Mesenchymal stem cell (in vitro differentiated cells and primary cell): ENCODE measurements around the gene PRAMEF13.
"Not testable (repeated sequence)": the region's sequence is repeated elsewhere in the genome, so short reads cannot be mapped to it uniquely, and the experiment has no call there.

Experiments used
- DNase-seq: peaks from one replicate; pipeline ENCODE4 v3.0.0-alpha.2; 2013
- H2AFZ ChIP-seq: one replicate; pipeline ENCODE4 v1.6.1; 2013; ENCODE audit warnings: low read depth, mild to moderate bottlenecking, control low read depth, inconsistent platforms, low read length, moderate library complexity
- H2AK5ac ChIP-seq: 2 replicates; pipeline ENCODE4 v1.6.1; 2013; ENCODE audit warnings: low read length, moderate library complexity, mild to moderate bottlenecking, inconsistent platforms; ENCODE audit not compliant: severe bottlenecking
- H2BK120ac ChIP-seq: one replicate; pipeline ENCODE4 v1.6.1; 2013; ENCODE audit warnings: low read depth, mild to moderate bottlenecking, inconsistent platforms, low read length, moderate library complexity
- H2BK12ac ChIP-seq, 2 experiments: one replicate each; pipeline ENCODE4 v1.6.1; 2013; ENCODE audit warnings: inconsistent platforms in 2 of 2, low read length in 2 of 2, mild to moderate bottlenecking in 2 of 2, moderate library complexity in 2 of 2, control low read depth in 1 of 2
- H2BK15ac ChIP-seq: one replicate; pipeline ENCODE4 v1.6.1; 2013; ENCODE audit warnings: mild to moderate bottlenecking, low read depth, inconsistent platforms; ENCODE audit not compliant: poor library complexity, severe bottlenecking
- H2BK5ac ChIP-seq: 2 replicates; pipeline ENCODE4 v1.6.1; 2013; ENCODE audit warnings: low read depth, mild to moderate bottlenecking, low read length, control low read depth, inconsistent platforms; ENCODE audit not compliant: poor library complexity, severe bottlenecking
- H3K14ac ChIP-seq, 2 experiments: one replicate each; pipeline ENCODE4 v1.6.1; 2013; ENCODE audit warnings: inconsistent platforms in 2 of 2, low read length in 2 of 2, control low read depth in 1 of 2, mild to moderate bottlenecking in 1 of 2, moderate library complexity in 1 of 2
- H3K18ac ChIP-seq, 2 experiments: one replicate each; pipeline ENCODE4 v1.6.1; 2013; ENCODE audit warnings: inconsistent platforms in 2 of 2, low read length in 2 of 2, control low read depth in 1 of 2, low read depth in 1 of 2, mild to moderate bottlenecking in 1 of 2
- H3K23ac ChIP-seq, 2 experiments: one replicate each; pipeline ENCODE4 v1.6.1; 2013; ENCODE audit warnings: inconsistent platforms in 2 of 2, low read length in 2 of 2, mild to moderate bottlenecking in 2 of 2, moderate library complexity in 2 of 2, control low read depth in 1 of 2
- H3K27ac ChIP-seq: 2 replicates; pipeline ENCODE4 v1.5.1; 2013; ENCODE audit warnings: mild to moderate bottlenecking, moderate library complexity, low read length, control low read depth, inconsistent platforms; ENCODE audit not compliant: poor library complexity, severe bottlenecking
- H3K27me3 ChIP-seq, 2 experiments: 2 replicates each; pipeline versions ENCODE4 v1.6.1 to v1.7.0; 2013; ENCODE audit warnings: low read length in 2 of 2, mild to moderate bottlenecking in 2 of 2, moderate library complexity in 2 of 2, control low read depth in 1 of 2, inconsistent platforms in 1 of 2; ENCODE audit not compliant: control insufficient read depth in 1 of 2, insufficient read depth in 1 of 2
- H3K36me3 ChIP-seq, 2 experiments: 2 replicates each; pipeline versions ENCODE4 v1.6.1 to v1.7.0; 2013; ENCODE audit warnings: low read length in 2 of 2, control low read depth in 1 of 2, inconsistent platforms in 1 of 2, low read depth in 1 of 2, mild to moderate bottlenecking in 1 of 2; ENCODE audit not compliant: insufficient read depth in 2 of 2, control insufficient read depth in 1 of 2
- H3K4ac ChIP-seq, 2 experiments: one replicate each; pipeline ENCODE4 v1.6.1; 2013; ENCODE audit warnings: inconsistent platforms in 2 of 2, low read length in 2 of 2, mild to moderate bottlenecking in 2 of 2, moderate library complexity in 2 of 2, control low read depth in 1 of 2, low read depth in 1 of 2
- H3K4me1 ChIP-seq: 2 replicates; pipeline ENCODE4 v1.6.1; 2013; ENCODE audit warnings: low read depth, low read length, control low read depth; ENCODE audit not compliant: control insufficient read depth, insufficient read depth
- H3K4me2 ChIP-seq: 2 replicates; pipeline ENCODE4 v1.6.1; 2013; ENCODE audit warnings: low read length, mild to moderate bottlenecking, inconsistent platforms; ENCODE audit not compliant: poor library complexity, severe bottlenecking
- H3K4me3 ChIP-seq, 2 experiments: 2 replicates each; pipeline versions ENCODE4 v1.5.1 to v1.7.0; 2013; ENCODE audit warnings: low read length in 2 of 2, mild to moderate bottlenecking in 2 of 2, control low read depth in 1 of 2, low read depth in 1 of 2; ENCODE audit not compliant: insufficient read depth in 1 of 2
- H3K79me1 ChIP-seq: replicated peaks from 2 replicates; pipeline ENCODE4 v1.6.1; 2013; ENCODE audit warnings: mild to moderate bottlenecking, control low read depth, low read length, inconsistent platforms; ENCODE audit not compliant: poor library complexity, severe bottlenecking
- H3K9ac ChIP-seq: 2 replicates; pipeline ENCODE4 v1.7.0; 2013; ENCODE audit warnings: mild to moderate bottlenecking, low read length, moderate library complexity
- H3K9me3 ChIP-seq: 2 replicates; pipeline ENCODE4 v1.7.0; 2013; ENCODE audit warnings: mild to moderate bottlenecking, low read length; ENCODE audit not compliant: control insufficient read depth
- H4K8ac ChIP-seq: one replicate; pipeline ENCODE4 v1.6.1; 2013; ENCODE audit warnings: inconsistent platforms, mild to moderate bottlenecking, low read length, moderate library complexity
- H4K91ac ChIP-seq: one replicate; pipeline ENCODE4 v1.6.1; 2013; ENCODE audit warnings: mild to moderate bottlenecking, low read length, inconsistent platforms
- WGBS: methylation state at CpG from one replicate; pipeline ENCODE4 v1.1.7; 2013; ENCODE audit warnings: mixed read lengths; 5-methylcytosine and 5-hydroxymethylcytosine counted together

The PRAMEF13 gene

GRCh38 chr1:13232056-13232455, 30.8 kb upstream of the PRAMEF13 start:
- not testable (repeated sequence) for H3K9me3 ChIP-seq, H3K36me3 ChIP-seq, H3K27ac ChIP-seq, H2BK5ac ChIP-seq, H2BK15ac ChIP-seq, H3K4me3 ChIP-seq, H3K4ac ChIP-seq, H3K27me3 ChIP-seq, H3K4me2 ChIP-seq, H3K9ac ChIP-seq, H3K14ac ChIP-seq, H2BK12ac ChIP-seq, H3K79me1 ChIP-seq, H3K23ac ChIP-seq, H2AK5ac ChIP-seq, H2BK120ac ChIP-seq, H2AFZ ChIP-seq, H4K91ac ChIP-seq, H4K8ac ChIP-seq, H3K4me1 ChIP-seq, H3K18ac ChIP-seq, DNase-seq
- WGBS = 29% methylated on average over 2 of the region's 2 CpGs

DNA sequence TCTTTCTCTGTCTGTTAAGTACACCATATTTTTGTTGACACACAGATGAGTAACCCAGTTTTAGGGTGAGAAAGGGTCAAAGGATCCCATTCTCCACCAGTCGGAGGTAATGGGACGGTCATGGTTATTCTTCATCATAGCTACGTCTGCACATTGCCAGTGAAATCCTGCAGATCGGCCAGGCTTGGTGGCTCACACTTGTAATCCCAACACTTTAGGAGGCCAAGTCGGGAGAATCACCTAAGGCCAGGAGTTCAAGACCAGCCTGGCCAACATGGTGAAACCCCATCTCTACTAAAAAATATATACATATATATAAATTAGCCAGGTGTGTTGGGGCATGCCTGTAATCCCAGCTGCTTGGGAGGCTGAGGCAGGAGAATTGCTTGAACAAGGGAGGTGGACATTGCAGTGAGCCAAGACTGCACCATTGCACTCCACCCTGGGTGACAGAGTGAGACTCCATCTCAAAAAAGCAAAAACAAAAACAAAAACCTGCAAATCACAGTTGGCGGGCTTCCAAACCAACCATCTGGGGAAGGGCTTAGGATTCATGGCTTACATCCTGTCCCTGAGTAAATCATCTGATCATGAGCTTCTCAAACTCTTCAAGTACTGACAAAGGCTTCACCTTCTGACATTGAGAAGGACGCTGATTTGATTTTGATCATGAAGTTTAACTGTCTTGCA, 30.0 kb upstream of the PRAMEF13 start:
- not testable (repeated sequence) for H3K4me2 ChIP-seq, H3K36me3 ChIP-seq, H2BK12ac ChIP-seq, H3K27me3 ChIP-seq, H2BK5ac ChIP-seq, H2BK15ac ChIP-seq, H2AK5ac ChIP-seq, H3K4me3 ChIP-seq, H3K9ac ChIP-seq, H4K91ac ChIP-seq, H3K9me3 ChIP-seq, H3K27ac ChIP-seq, H3K23ac ChIP-seq, H2BK120ac ChIP-seq, H3K79me1 ChIP-seq, H4K8ac ChIP-seq, H3K4me1 ChIP-seq, H3K4ac ChIP-seq, DNase-seq, H3K18ac ChIP-seq, H3K14ac ChIP-seq, H2AFZ ChIP-seq
- WGBS = 75% methylated on average over 7 of the region's 7 CpGs

DNA sequence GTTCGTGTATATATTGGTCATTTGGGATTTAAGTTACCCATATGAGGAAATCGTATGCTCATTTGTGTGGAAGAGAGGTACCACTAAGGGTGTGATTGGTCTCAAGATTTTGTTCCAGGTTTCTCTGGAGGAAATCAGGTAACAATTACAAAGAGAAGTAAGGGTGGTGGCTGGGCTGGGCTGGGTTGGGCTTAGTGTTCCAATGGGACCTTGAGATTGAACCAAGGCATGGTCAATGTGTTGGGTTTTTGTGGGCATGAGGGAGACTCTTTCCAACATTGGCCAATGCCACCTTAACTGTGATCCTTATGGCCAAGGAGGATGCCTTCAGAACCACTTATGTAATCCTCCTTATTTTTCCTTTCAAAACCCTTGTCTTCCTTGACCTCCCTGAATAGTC, 29.4 kb upstream of the PRAMEF13 start:
- H3K4me3 ChIP-seq, H2BK120ac ChIP-seq, H3K9ac ChIP-seq, DNase-seq, H3K79me1 ChIP-seq, H3K4ac ChIP-seq, H3K14ac ChIP-seq, H2AK5ac ChIP-seq, H3K23ac ChIP-seq, H3K4me1 ChIP-seq, H4K8ac ChIP-seq, H2BK5ac ChIP-seq, H2AFZ ChIP-seq, H3K27me3 ChIP-seq, H3K18ac ChIP-seq, H3K4me2 ChIP-seq, H3K27ac ChIP-seq, H4K91ac ChIP-seq, H3K9me3 ChIP-seq, H3K36me3 ChIP-seq, H2BK12ac ChIP-seq, H2BK15ac ChIP-seq: not testable (repeated sequence)
- WGBS = 65% methylated on average over 2 of the region's 2 CpGs

- H4K91ac ChIP-seq, H3K9me3 ChIP-seq, H3K18ac ChIP-seq, H3K4me2 ChIP-seq, H3K27ac ChIP-seq, H3K4me1 ChIP-seq, H3K23ac ChIP-seq, H3K79me1 ChIP-seq, H3K36me3 ChIP-seq, H3K4me3 ChIP-seq, H3K14ac ChIP-seq, DNase-seq, H2BK120ac ChIP-seq, H3K4ac ChIP-seq, H2BK15ac ChIP-seq, H3K27me3 ChIP-seq, H2BK5ac ChIP-seq, H2AK5ac ChIP-seq, H2AFZ ChIP-seq, H3K9ac ChIP-seq, H2BK12ac ChIP-seq, H4K8ac ChIP-seq: not testable (repeated sequence)
- 70% methylated on average over 5 of the region's 5 CpGs for WGBS
Measured at GRCh38 chr1:13230096-13230495, 28.9 kb upstream of the PRAMEF13 start.
